ENCODE measurements around the gene PLEKHF1. TPM values are rescaled to one million over a fixed set of nuclear protein-coding genes. Genes with fewer than 3 reads are reported as not detected.

The PLEKHF1 gene
- total and polyA plus RNA-seq, 11 donors = 7.8 to 46.1 (median 18.0) TPM

- peaks cover 7 to 91% (median 63%) of the 10 kb centered on the region in 12 donors for H3K4me1 ChIP-seq
- 44 to 53% (median 48%) methylated on average over 12 to 20 of the region's 20 CpGs for WGBS, 4 donors
- no peak overlapping the region for H3K4me3 ChIP-seq
- no peaks in the 10 kb centered on the region for H3K9me3 ChIP-seq
- no peak for TF ChIP-seq CTCF (IDR thresholded peaks at IDR 0.05)
- no peak for TF ChIP-seq POLR2A (IDR thresholded peaks at IDR 0.05)
- ATAC-seq (peak; percentile 66 to 78 (median 74)), DNase-seq (peak; percentile 69 to 90 (median 87))
- peaks cover 2 to 41% (median 24%) of the 10 kb centered on the region in 9 donors for H3K36me3 ChIP-seq
- no peaks in the 10 kb centered on the region for H3K27me3 ChIP-seq
- H3K27ac ChIP-seq = peak overlapping the region; percentile 66 to 96 (median 86)
- intact Hi-C loops (cut with DNase I) = loop anchor here in 1 of 10 donors (2.0 kb wide), 1 partner anchor 14 kb away; the partner anchor contains the start of gene PLEKHF1
Measured at GRCh38 chr19:29678484-29679106, 13.3 kb downstream of the PLEKHF1 start.

GRCh38 chr19:29679598-29680210 is 14.4 kb downstream of the PLEKHF1 start:
- peaks cover 7 to 81% (median 62%) of the 10 kb centered on the region in 12 donors for H3K4me1 ChIP-seq
- H3K4me3 ChIP-seq = no peak overlapping the region
- TF ChIP-seq POLR2A (IDR thresholded peaks at IDR 0.05) (no peak), CTCF (IDR thresholded peaks at IDR 0.05) (no peak)

GRCh38 chr19:29680447-29680846 is 15.2 kb downstream of the PLEKHF1 start:
- Histone ChIP-seq H3K36me3 (peaks cover 0 to 23% (median 7%) of the 10 kb centered on the region in 9 donors), H3K9me3 (no peaks in the 10 kb centered on the region), H3K27me3 (no peaks in the 10 kb centered on the region), H3K27ac (peak overlapping the region in 8 of 12 donors; percentile 1 to 88 (median 70)), H3K4me3 (peak overlapping the region in 1 of 12 donors; percentile 19), H3K4me1 (peaks cover 7 to 76% (median 63%) of the 10 kb centered on the region in 12 donors)
- WGBS, 4 donors = 55 to 63% (median 57%) methylated on average over 4 to 12 of the region's 12 CpGs
- ATAC-seq = peak in 1 of 4 donors; percentile 0
- DNase-seq = peak in 1 of 5 donors; percentile 87
- intact Hi-C loops (cut with DNase I) = no loop called here
- TF ChIP-seq CTCF (IDR thresholded peaks at IDR 0.05) (no peak), POLR2A (IDR thresholded peaks at IDR 0.05) (no peak)

More at GRCh38 chr19:29679598-29680210, 14.4 kb downstream of the PLEKHF1 start:
- no peaks in the 10 kb centered on the region for H3K9me3 ChIP-seq
- intact Hi-C loops (cut with DNase I) = loop anchor here in 1 of 10 donors (2.0 kb wide), 1 partner anchor 15 kb away; the partner anchor contains the start of gene PLEKHF1
- 80 to 91% (median 85%) methylated on average over 3 to 9 of the region's 9 CpGs for WGBS, 4 donors
- ATAC-seq (no peak), DNase-seq (no peak)
- H3K27ac ChIP-seq = peak overlapping the region; percentile 68 to 96 (median 86)
- H3K27me3 ChIP-seq = no peaks in the 10 kb centered on the region
- peaks cover 0 to 31% (median 15%) of the 10 kb centered on the region in 9 donors for H3K36me3 ChIP-seq

- DNase-seq (no peak), ATAC-seq (no peak)
- TF ChIP-seq POLR2A (IDR thresholded peaks at IDR 0.05) = no peak
- no peak for TF ChIP-seq CTCF (IDR thresholded peaks at IDR 0.05)
- Histone ChIP-seq H3K9me3 (no peaks in the 10 kb centered on the region), H3K27me3 (no peaks in the 10 kb centered on the region), H3K36me3 (peaks cover 0 to 18% (median 3%) of the 10 kb centered on the region in 9 donors), H3K27ac (peak overlapping the region in 7 of 12 donors; percentile 31 to 88 (median 62)), H3K4me3 (peak overlapping the region in 1 of 12 donors; percentile 19), H3K4me1 (peaks cover 7 to 71% (median 61%) of the 10 kb centered on the region in 12 donors)
- 72 to 86% (median 84%) methylated on average over 2 to 7 of the region's 7 CpGs for WGBS, 4 donors
- intact Hi-C loops (cut with DNase I) = no loop called here
Measured at GRCh38 chr19:29680937-29681336, 15.7 kb downstream of the PLEKHF1 start.
